ENCODE results near the gene ATPAF2.

The ATPAF2 gene

GRCh38 chr17:18039535-18040260 lies 730 bp upstream of the ATPAF2 start:
- peak; percentile 34 for DNase-seq (ENCODE audit: low spot score)

GRCh38 chr17:18038149-18038850 lies 668 bp downstream of the ATPAF2 start:
- DNase-seq (ENCODE audit: low spot score), result peak; percentile 65

- DNase-seq (ENCODE audit: low spot score), result peak; percentile 55
These were observed 1.5 kb downstream of the ATPAF2 start for GRCh38 chr17:18037486-18037885.

- peak; percentile 13 for DNase-seq (ENCODE audit: low spot score)
These were observed 3.3 kb downstream of the ATPAF2 start for GRCh38 chr17:18035704-18036103.

- DNase-seq (ENCODE audit: low spot score), result peak; percentile 84
These were observed 5.4 kb downstream of the ATPAF2 start for GRCh38 chr17:18033442-18034099.

GRCh38 chr17:18031955-18032354 lies 7.0 kb downstream of the ATPAF2 start:
- no peak for DNase-seq (ENCODE audit: low spot score)

GRCh38 chr17:18028952-18029540 lies 9.9 kb downstream of the ATPAF2 start:
- no peak for DNase-seq (ENCODE audit: low spot score)

GRCh38 chr17:18028114-18028951 lies 10.6 kb downstream of the ATPAF2 start:
- DNase-seq (ENCODE audit: low spot score), result no peak

GRCh38 chr17:18027280-18027679 lies 11.7 kb downstream of the ATPAF2 start:
- no peak for DNase-seq (ENCODE audit: low spot score)

GRCh38 chr17:18025945-18026776 lies 12.8 kb downstream of the ATPAF2 start:
- no peak for DNase-seq (ENCODE audit: low spot score)

GRCh38 chr17:18025241-18025944 lies 13.6 kb downstream of the ATPAF2 start:
- DNase-seq (ENCODE audit: low spot score), result no peak

- no peak for DNase-seq (ENCODE audit: low spot score)
These were observed 17.6 kb downstream of the ATPAF2 start for GRCh38 chr17:18021372-18021771.

- DNase-seq (ENCODE audit: low spot score), result no peak
These were observed 18.0 kb downstream of the ATPAF2 start for GRCh38 chr17:18020971-18021370.

GRCh38 chr17:18019838-18020154 lies 19.2 kb downstream of the ATPAF2 start:
- no peak for DNase-seq (ENCODE audit: low spot score)

- DNase-seq (ENCODE audit: low spot score), result no peak
These were observed 20.5 kb downstream of the ATPAF2 start for GRCh38 chr17:18018411-18018921.

GRCh38 chr17:18017958-18018357 lies 21.0 kb downstream of the ATPAF2 start:
- DNase-seq (ENCODE audit: low spot score), result no peak

GRCh38 chr17:18016426-18016825 lies 22.5 kb downstream of the ATPAF2 start:
- no peak for DNase-seq (ENCODE audit: low spot score)

- DNase-seq (ENCODE audit: low spot score), result no peak
These were observed 23.4 kb downstream of the ATPAF2 start for GRCh38 chr17:18015593-18015992.

GRCh38 chr17:18014006-18014405 lies 25.0 kb downstream of the ATPAF2 start:
- DNase-seq (ENCODE audit: low spot score), result no peak

GRCh38 chr17:18011286-18011685 lies 27.7 kb downstream of the ATPAF2 start:
- no peak for DNase-seq (ENCODE audit: low spot score)
